Trophoblast cell (in vitro differentiated cells and primary cell): ENCODE data around the gene SCYL2.
A peak's percentile ranks its signal among the peaks of the same experiment; 100 is the strongest.
"Not testable (repeated sequence)": the region's sequence is repeated elsewhere in the genome, so short reads cannot be mapped to it uniquely, and the experiment has no call there.

ENCODE experiments used
- DNase-seq, 2 donors: peaks; one replicate each; pipeline ENCODE4 v3.0.0-alpha.2; 2016
- H2AFZ ChIP-seq: 2 replicates; pipeline ENCODE4 v1.6.1; 2013; ENCODE audit warnings: low read length, moderate library complexity, mild to moderate bottlenecking; ENCODE audit not compliant: insufficient read depth, poor library complexity
- H2AK5ac ChIP-seq: 2 replicates; pipeline ENCODE4 v1.6.1; 2013; ENCODE audit warnings: mild to moderate bottlenecking, low read length
- H2BK120ac ChIP-seq: 2 replicates; pipeline ENCODE4 v1.6.1; 2013; ENCODE audit warnings: low read length, mild to moderate bottlenecking, moderate library complexity; ENCODE audit not compliant: insufficient read depth, poor library complexity
- H2BK12ac ChIP-seq: 2 replicates; pipeline ENCODE4 v1.6.1; 2013; ENCODE audit warnings: mild to moderate bottlenecking, low read length, moderate library complexity
- H2BK5ac ChIP-seq: 2 replicates; pipeline ENCODE4 v1.6.1; 2013; ENCODE audit warnings: low read length, low read depth, moderate library complexity, mild to moderate bottlenecking; ENCODE audit not compliant: poor library complexity
- H3K14ac ChIP-seq: 2 replicates; pipeline ENCODE4 v1.6.1; 2013; ENCODE audit warnings: mild to moderate bottlenecking, low read length
- H3K18ac ChIP-seq: 2 replicates; pipeline ENCODE4 v1.6.1; 2013; ENCODE audit warnings: mild to moderate bottlenecking, low read length
- H3K23ac ChIP-seq: 2 replicates; pipeline ENCODE4 v1.6.1; 2013; ENCODE audit warnings: low read length
- H3K27ac ChIP-seq: 2 replicates; pipeline ENCODE4 v1.5.1; 2013; ENCODE audit warnings: low read depth, mild to moderate bottlenecking, inconsistent platforms, low read length, moderate library complexity
- H3K27me3 ChIP-seq: 2 replicates; pipeline ENCODE4 v1.6.1; 2013; ENCODE audit warnings: inconsistent platforms, mild to moderate bottlenecking, low read length, moderate library complexity; ENCODE audit not compliant: insufficient read depth
- H3K36me3 ChIP-seq, 2 experiments: 1 replicate in 1 of 2; 2 replicates in 1 of 2; pipeline ENCODE4 v1.6.1; 2013; ENCODE audit warnings: low read length in 2 of 2, mild to moderate bottlenecking in 2 of 2, moderate library complexity in 1 of 2; ENCODE audit not compliant: insufficient read depth in 2 of 2, control insufficient read depth in 1 of 2
- H3K4ac ChIP-seq: 2 replicates; pipeline ENCODE4 v1.6.1; 2013; ENCODE audit warnings: low read depth, mild to moderate bottlenecking, low read length, moderate library complexity
- H3K4me1 ChIP-seq, 2 experiments: 1 replicate in 1 of 2; 2 replicates in 1 of 2; pipeline ENCODE4 v1.6.1; 2013; ENCODE audit warnings: low read length in 2 of 2, mild to moderate bottlenecking in 2 of 2, moderate library complexity in 1 of 2; ENCODE audit not compliant: insufficient read depth in 2 of 2, control insufficient read depth in 1 of 2
- H3K4me2 ChIP-seq: 2 replicates; pipeline ENCODE4 v1.6.1; 2013; ENCODE audit warnings: inconsistent platforms, mild to moderate bottlenecking, low read length, moderate library complexity
- H3K4me3 ChIP-seq: 2 replicates; pipeline ENCODE4 v1.5.1; 2013; ENCODE audit warnings: mild to moderate bottlenecking, low read depth, low read length, inconsistent platforms
- H3K79me1 ChIP-seq: one replicate; pipeline ENCODE4 v1.6.1; 2013; ENCODE audit warnings: low read length
- H3K79me2 ChIP-seq: 2 replicates; pipeline ENCODE4 v1.6.1; 2013; ENCODE audit warnings: low read length, mild to moderate bottlenecking; ENCODE audit not compliant: control insufficient read depth, insufficient read depth, poor library complexity
- H3K9ac ChIP-seq: 2 replicates; pipeline ENCODE4 v1.6.1; 2013; ENCODE audit warnings: mild to moderate bottlenecking, low read length
- H3K9me3 ChIP-seq: 2 replicates; pipeline ENCODE4 v1.6.1; 2013; ENCODE audit warnings: low read depth, mild to moderate bottlenecking, control low read depth, inconsistent platforms, low read length; ENCODE audit not compliant: insufficient read depth
- H4K12ac ChIP-seq: 2 replicates; pipeline ENCODE4 v1.6.1; 2013; ENCODE audit warnings: low read depth, mild to moderate bottlenecking, low read length, moderate library complexity
- H4K8ac ChIP-seq: 2 replicates; pipeline ENCODE4 v1.6.1; 2013; ENCODE audit warnings: low read depth, mild to moderate bottlenecking, low read length, moderate library complexity
- H4K91ac ChIP-seq: one replicate; pipeline ENCODE4 v1.6.1; 2013; ENCODE audit warnings: low read depth, mild to moderate bottlenecking, low read length, moderate library complexity
- WGBS: extraction: QIAGEN DNeasy Blood & Tissue Kit; methylation state at CpG from one replicate; pipeline ENCODE4 v1.1.7; 2013; ENCODE audit warnings: missing lambda C conversion rate; ENCODE audit not compliant: insufficient read length, insufficient coverage; ENCODE audit errors: extremely low coverage; 5-methylcytosine and 5-hydroxymethylcytosine counted together

The SCYL2 gene

DNA sequence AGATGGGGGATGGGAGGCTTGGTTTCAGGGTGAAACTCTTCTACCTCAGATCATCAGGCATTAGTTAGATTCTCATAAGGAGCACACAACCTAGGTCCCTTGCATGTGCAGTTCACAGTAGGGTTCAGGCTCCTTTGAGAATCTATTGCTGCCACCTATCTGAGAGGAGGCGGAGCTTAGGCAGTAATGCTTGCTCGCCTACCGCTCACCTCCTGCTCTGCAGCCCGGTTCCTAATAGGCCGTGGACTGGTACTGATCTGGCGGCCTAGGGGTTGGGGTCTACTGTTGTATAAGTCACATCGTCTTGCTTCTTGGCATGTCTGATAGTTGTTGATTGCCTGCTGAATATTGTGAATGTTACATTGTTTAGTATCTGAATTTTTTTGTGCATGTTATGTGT is 12.2 kb downstream of the SCYL2 start:
- H3K4me3 ChIP-seq = no peak overlapping the region
- H3K79me2 ChIP-seq = peaks cover 11% of the 10 kb centered on the region
- H3K4me1 ChIP-seq = peaks cover 4 to 6% of the 10 kb centered on the region in 2 experiments
- peak overlapping the region; percentile 49 for H3K4ac ChIP-seq
- H3K36me3 ChIP-seq = peaks cover 0 to 4% of the 10 kb centered on the region in 2 experiments
- H2BK120ac ChIP-seq = peak overlapping the region; percentile 10
- DNase-seq = no peak
- H3K9me3 ChIP-seq = no peaks in the 10 kb centered on the region
- no CpG with 5 or more reads among the region's 7 CpGs for WGBS
- no peak overlapping the region for H4K12ac ChIP-seq
- H3K14ac ChIP-seq = peak overlapping the region; percentile 21
- H2BK12ac ChIP-seq = peak overlapping the region; percentile 55
- H3K27ac ChIP-seq = peak overlapping the region; percentile 64
- H3K23ac ChIP-seq = no peak overlapping the region
- no peak overlapping the region for H3K9ac ChIP-seq
- no peak overlapping the region for H4K8ac ChIP-seq
- H3K27me3 ChIP-seq = no peaks in the 10 kb centered on the region
- H2AFZ ChIP-seq = no peak overlapping the region
- H4K91ac ChIP-seq = peak overlapping the region; percentile 20
- peak overlapping the region; percentile 22 for H2BK5ac ChIP-seq
- H2AK5ac ChIP-seq = no peak overlapping the region
- peak overlapping the region; percentile 2 for H3K4me2 ChIP-seq
- H3K79me1 ChIP-seq = peaks cover 7% of the 10 kb centered on the region
- peak overlapping the region; percentile 32 for H3K18ac ChIP-seq

GRCh38 chr12:100279607-100280244 is 12.7 kb downstream of the SCYL2 start:
- Histone ChIP-seq H3K27ac (peak overlapping the region; percentile 87), H4K12ac (no peak overlapping the region), H2AK5ac (no peak overlapping the region), H3K4me1 (peaks cover 4 to 6% of the 10 kb centered on the region in 2 experiments), H2BK12ac (no peak overlapping the region), H4K8ac (no peak overlapping the region), H3K79me1 (peaks cover 7% of the 10 kb centered on the region), H3K4me2 (peak overlapping the region; percentile 11), H2AFZ (no peak overlapping the region), H3K4ac (no peak overlapping the region), H3K79me2 (peaks cover 11% of the 10 kb centered on the region), H3K9ac (no peak overlapping the region), H3K9me3 (no peaks in the 10 kb centered on the region), H3K23ac (no peak overlapping the region), H3K36me3 (peaks cover 0 to 6% of the 10 kb centered on the region in 2 experiments), H3K27me3 (no peaks in the 10 kb centered on the region), H3K18ac (no peak overlapping the region), H2BK5ac (no peak overlapping the region), H4K91ac (no peak overlapping the region), H3K14ac (no peak overlapping the region), H3K4me3 (no peak overlapping the region), H2BK120ac (no peak overlapping the region)
- DNase-seq = peak; percentile 62 to 80
- WGBS = no CpG with 5 or more reads among the region's 1 CpG

- not testable (repeated sequence) for H3K4ac ChIP-seq, H3K27ac ChIP-seq, H2AFZ ChIP-seq, H3K79me1 ChIP-seq, DNase-seq, H3K9me3 ChIP-seq, H3K9ac ChIP-seq, H2BK120ac ChIP-seq, H3K27me3 ChIP-seq, H3K23ac ChIP-seq, H3K4me2 ChIP-seq, H2BK12ac ChIP-seq, H4K12ac ChIP-seq, H2AK5ac ChIP-seq, H3K18ac ChIP-seq, H4K8ac ChIP-seq, H2BK5ac ChIP-seq, H3K36me3 ChIP-seq, H3K4me1 ChIP-seq, H3K4me3 ChIP-seq, H4K91ac ChIP-seq, H3K79me2 ChIP-seq, H3K14ac ChIP-seq
- WGBS = no CpG with 5 or more reads among the region's 12 CpGs
Measured at GRCh38 chr12:100284556-100284955, 17.6 kb downstream of the SCYL2 start.

DNA sequence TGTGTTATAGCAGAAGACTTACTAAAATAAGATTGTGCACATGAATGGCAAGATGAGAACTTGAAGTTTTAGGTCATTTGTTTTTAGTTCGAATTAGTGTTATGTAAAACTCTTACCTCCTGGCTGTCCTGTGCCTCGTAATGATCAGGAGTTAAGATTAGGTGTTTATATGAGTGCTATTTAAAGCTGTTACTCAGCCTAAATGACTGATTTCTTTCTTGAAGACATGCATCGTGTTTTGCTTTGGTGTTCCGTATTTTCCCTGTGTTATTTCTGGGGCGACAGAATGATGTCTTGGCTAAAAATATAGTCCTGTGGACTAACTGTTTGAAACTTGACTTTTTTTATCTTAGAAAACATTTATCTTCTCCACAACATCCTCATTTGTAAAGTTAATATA is 22.1 kb downstream of the SCYL2 start:
- Histone ChIP-seq H2BK5ac (no peak overlapping the region), H3K9me3 (no peaks in the 10 kb centered on the region), H3K4me3 (no peak overlapping the region), H3K4me1 (no peaks in the 10 kb centered on the region), H3K4me2 (no peak overlapping the region), H3K79me2 (no peaks in the 10 kb centered on the region), H2AFZ (no peak overlapping the region), H3K36me3 (peaks cover 3 to 5% of the 10 kb centered on the region in 2 experiments), H3K23ac (no peak overlapping the region), H3K14ac (no peak overlapping the region), H3K27me3 (no peaks in the 10 kb centered on the region), H2BK120ac (no peak overlapping the region), H2AK5ac (no peak overlapping the region), H3K9ac (no peak overlapping the region), H2BK12ac (no peak overlapping the region), H4K8ac (no peak overlapping the region), H4K12ac (no peak overlapping the region), H3K79me1 (no peaks in the 10 kb centered on the region), H3K27ac (no peak overlapping the region), H4K91ac (no peak overlapping the region), H3K18ac (no peak overlapping the region), H3K4ac (no peak overlapping the region)
- no CpG with 5 or more reads among the region's 5 CpGs for WGBS
- no peak for DNase-seq
